Measurements from ENCODE around the gene ST7. TPM values are rescaled to one million over a fixed set of nuclear protein-coding genes. Genes with fewer than 3 reads are reported as not detected.

ST7 gene
- total and polyA plus RNA-seq, 2 of the 8 experiments (the other 6 are each of a cell fraction or from before 2014, with no cell fraction given) = 16.3 to 18.0 TPM

GRCh38 chr7:117006907-117007684, 53.8 kb downstream of the ST7 start:
- H3K4me2 ChIP-seq (ENCODE audit: insufficient read depth in 1 of 2, low read depth in 2 of 2, low read length in 2 of 2) = no peak overlapping the region
- H4K91ac ChIP-seq (replicated peaks; ENCODE audit: insufficient read length, low read length) = no peak overlapping the region
- no peak overlapping the region for H3K23ac ChIP-seq (ENCODE audit: insufficient read length)
- H3K14ac ChIP-seq (ENCODE audit: insufficient read length) = no peak overlapping the region
- H2BK12ac ChIP-seq (ENCODE audit: low read depth, low read length) = no peak overlapping the region
- no peak overlapping the region for H3K9ac ChIP-seq (replicated peaks in 1 of 4; ENCODE audit: extremely low read depth in 1 of 4, low read depth in 3 of 4, low read length in 3 of 4)
- no peak for FAIRE-seq
- H2BK120ac ChIP-seq (replicated peaks; ENCODE audit: low read depth, low read length) = no peak overlapping the region
- TF ChIP-seq EP300 (IDR thresholded peaks at IDR 0.05; ENCODE audit: borderline replicate concordance in 1 of 2, low read depth in 2 of 2, low read length in 2 of 2) (no peak), TBP (IDR thresholded peaks at IDR 0.05; ENCODE audit: low read depth, low read length) (no peak), POLR2AphosphoS5 (IDR thresholded peaks at IDR 0.05; ENCODE audit: low read depth, low read length) (no peak), BCL11A (IDR thresholded peaks at IDR 0.05; ENCODE audit: low read depth in 2 of 2, low read length in 2 of 2) (no peak), EZH2 (IDR thresholded peaks at IDR 0.05; ENCODE audit: low read depth, low read length, severe bottlenecking) (no peak), SP1 (IDR thresholded peaks at IDR 0.05; ENCODE audit: low read depth, low read length) (no peak), SIX5 (IDR thresholded peaks at IDR 0.05; ENCODE audit: low read depth, low read length) (no peak), YY1 (IDR thresholded peaks at IDR 0.05; ENCODE audit: low read depth, low read length) (no peak), NRF1 (IDR thresholded peaks at IDR 0.05; ENCODE audit: low read depth, low read length) (no peak), RBBP5 (IDR thresholded peaks at IDR 0.05; ENCODE audit: borderline replicate concordance, low read depth, low read length) (no peak), GTF2F1 (IDR thresholded peaks at IDR 0.05; ENCODE audit: borderline replicate concordance, low read depth, low read length) (no peak), TAF7 (optimal IDR thresholded peaks at IDR 0.05; ENCODE audit: borderline replicate concordance, low read depth, low read length) (no peak)
- no peak overlapping the region for H4K8ac ChIP-seq (ENCODE audit: extremely low read depth, insufficient read depth, low read length)
- H3K79me1 ChIP-seq (ENCODE audit: low read depth, low read length) = no peaks in the 10 kb centered on the region
- no peak for DNase-seq (ENCODE audit: low read depth in 1 of 2, low spot score in 2 of 2)
- H3K4me1 ChIP-seq (replicated peaks in 1 of 4; ENCODE audit: control insufficient read depth in 3 of 4, insufficient read depth in 4 of 4, low read length in 3 of 4) = no peaks in the 10 kb centered on the region
- WGBS, 2 experiments (ENCODE audit: extremely low coverage in 1 of 2, insufficient coverage in 1 of 2, insufficient read length in 1 of 2, insufficient replicate concordance in 2 of 2, low coverage in 1 of 2, low lambda C conversion rate in 2 of 2, missing lambda C conversion rate in 1 of 2) = 87% methylated on average over 5 of the region's 5 CpGs; no CpG with 5 or more reads in 1 of the 2 experiments
- no peak overlapping the region for H2AFZ ChIP-seq (ENCODE audit: low read length)
- ChIA-PET CTCF (ENCODE audit: partially characterized antibody) (interaction anchor here (0.6 to 3.4 kb wide), 9 partner anchors 12 to 613 kb away, joined by 3 to 20 read pairs (median 4); no protein-coding TSS in a partner anchor), POLR2A (ENCODE audit: partially characterized antibody) (no interaction called here)
- no peak overlapping the region for H2BK20ac ChIP-seq (ENCODE audit: low read length)
- no peak overlapping the region for H3K4me3 ChIP-seq (ENCODE audit: extremely low read depth in 1 of 4, insufficient read depth in 2 of 4, low read depth in 3 of 4, low read length in 4 of 4)
- no peaks in the 10 kb centered on the region for H4K20me1 ChIP-seq (replicated peaks in 1 of 2; ENCODE audit: control insufficient read depth in 1 of 2, insufficient read depth in 2 of 2, low read length in 2 of 2)
- no peak overlapping the region for H2AK5ac ChIP-seq (ENCODE audit: low read depth, low read length)
- no peak overlapping the region for H3K27ac ChIP-seq (ENCODE audit: low read depth, low read length)
- H3K79me2 ChIP-seq (ENCODE audit: control insufficient read depth in 1 of 2, insufficient read depth in 2 of 2, low read length in 2 of 2) = 0 out of 4 replicates have a peak, but pooled peaks cover 0 to 4% of the 10 kb centered on the region in 2 experiments
- no peaks in the 10 kb centered on the region for H3K27me3 ChIP-seq (replicated peaks in 1 of 4; ENCODE audit: control insufficient read depth in 3 of 4, extremely low read depth in 1 of 4, insufficient read depth in 3 of 4, low read length in 3 of 4)
- H2BK5ac ChIP-seq (ENCODE audit: low read depth, low read length) = no peak overlapping the region
- no peak overlapping the region for H3K56ac ChIP-seq (replicated peaks; ENCODE audit: insufficient read length, low read depth, low read length)
- no peak overlapping the region for H2BK15ac ChIP-seq (ENCODE audit: low read length)
- H3K4ac ChIP-seq (replicated peaks; ENCODE audit: insufficient read length, low read depth, low read length) = no peak overlapping the region
- no peaks in the 10 kb centered on the region for H3K36me3 ChIP-seq (ENCODE audit: control insufficient read depth in 2 of 4, insufficient read depth in 4 of 4, low read length in 3 of 4)
- H3K23me2 ChIP-seq (ENCODE audit: low read depth, low read length) = no peaks in the 10 kb centered on the region; the same call in 1 of the 2 replicates
- H3K9me3 ChIP-seq (ENCODE audit: insufficient read depth in 2 of 2, low read depth in 1 of 2, low read length in 1 of 2) = no peaks in the 10 kb centered on the region
- H3K18ac ChIP-seq (ENCODE audit: extremely low read depth, low read length) = no peak overlapping the region
- no peak overlapping the region for H4K5ac ChIP-seq (ENCODE audit: insufficient read length, low read depth, low read length)

Data from H1 (cell line).